SK-N-SH treated with all-trans-retinoic acid at 6 μM for 48 hours (cell line): ENCODE results near the gene ANKRD6.

Source experiments
- ZC3H10 ChIP-seq: fragments of 250-450 bp; sonication (Bioruptor Pico); IDR thresholded peaks from 2 replicates; pipeline ENCODE4 v1.5.1; 2021; ENCODE audit warnings: mild to moderate bottlenecking, moderate library complexity
- ZFP30 ChIP-seq: fragments of 450-650 bp; formaldehyde crosslinking; IDR thresholded peaks from 2 replicates; pipeline ENCODE4 v1.5.0; 2022; ENCODE audit warnings: mild to moderate bottlenecking, moderate library complexity
- ZNF70 ChIP-seq: fragments of 450-650 bp; formaldehyde crosslinking; IDR thresholded peaks from 2 replicates; pipeline ENCODE4 v1.5.0; 2020; ENCODE audit warnings: mild to moderate bottlenecking, moderate library complexity
- TF ChIP-seq, protein P1 (sequence below): fragments of 250-450 bp; sonication (Bioruptor Pico); IDR thresholded peaks from 2 replicates; pipeline ENCODE4 v1.5.1; 2020; ENCODE audit warnings: low read depth, mild to moderate bottlenecking, moderate library complexity
- TF ChIP-seq, protein P2 (sequence below): fragments of 250-450 bp; sonication (Bioruptor Pico); IDR thresholded peaks from 2 replicates; pipeline ENCODE4 v1.8.0; 2021; ENCODE audit warnings: low read depth, mild to moderate bottlenecking, moderate library complexity, borderline replicate concordance

DNA sequence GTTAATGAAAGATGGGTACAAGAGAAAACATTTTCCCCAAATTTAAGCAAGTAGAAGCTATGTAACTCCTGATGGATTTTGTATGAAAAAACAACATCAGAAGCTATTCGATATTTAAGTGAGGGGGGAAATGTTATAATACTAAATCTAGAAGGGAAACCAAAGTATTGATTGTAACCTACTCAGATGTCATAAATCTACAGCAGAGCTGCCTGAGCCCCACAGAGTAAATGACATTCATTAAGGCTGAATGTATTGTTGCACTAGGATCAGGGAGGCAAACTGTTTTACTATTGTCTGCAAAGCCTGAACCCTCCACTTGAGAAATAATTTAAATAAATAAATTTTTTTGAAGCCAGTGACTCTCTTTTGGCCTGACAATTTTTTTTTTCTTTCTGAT lies 19.3 kb downstream of the ANKRD6 start:
- no peak for TF ChIP-seq ZC3H10 (CRISPR knock-in tag)
- TF ChIP-seq, protein P1, sequence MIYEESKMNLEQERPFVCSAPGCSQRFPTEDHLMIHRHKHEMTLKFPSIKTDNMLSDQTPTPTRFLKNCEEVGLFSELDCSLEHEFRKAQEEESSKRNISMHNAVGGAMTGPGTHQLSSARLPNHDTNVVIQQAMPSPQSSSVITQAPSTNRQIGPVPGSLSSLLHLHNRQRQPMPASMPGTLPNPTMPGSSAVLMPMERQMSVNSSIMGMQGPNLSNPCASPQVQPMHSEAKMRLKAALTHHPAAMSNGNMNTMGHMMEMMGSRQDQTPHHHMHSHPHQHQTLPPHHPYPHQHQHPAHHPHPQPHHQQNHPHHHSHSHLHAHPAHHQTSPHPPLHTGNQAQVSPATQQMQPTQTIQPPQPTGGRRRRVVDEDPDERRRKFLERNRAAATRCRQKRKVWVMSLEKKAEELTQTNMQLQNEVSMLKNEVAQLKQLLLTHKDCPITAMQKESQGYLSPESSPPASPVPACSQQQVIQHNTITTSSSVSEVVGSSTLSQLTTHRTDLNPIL (CRISPR knock-in tag), result no peak
- TF ChIP-seq, protein P2, sequence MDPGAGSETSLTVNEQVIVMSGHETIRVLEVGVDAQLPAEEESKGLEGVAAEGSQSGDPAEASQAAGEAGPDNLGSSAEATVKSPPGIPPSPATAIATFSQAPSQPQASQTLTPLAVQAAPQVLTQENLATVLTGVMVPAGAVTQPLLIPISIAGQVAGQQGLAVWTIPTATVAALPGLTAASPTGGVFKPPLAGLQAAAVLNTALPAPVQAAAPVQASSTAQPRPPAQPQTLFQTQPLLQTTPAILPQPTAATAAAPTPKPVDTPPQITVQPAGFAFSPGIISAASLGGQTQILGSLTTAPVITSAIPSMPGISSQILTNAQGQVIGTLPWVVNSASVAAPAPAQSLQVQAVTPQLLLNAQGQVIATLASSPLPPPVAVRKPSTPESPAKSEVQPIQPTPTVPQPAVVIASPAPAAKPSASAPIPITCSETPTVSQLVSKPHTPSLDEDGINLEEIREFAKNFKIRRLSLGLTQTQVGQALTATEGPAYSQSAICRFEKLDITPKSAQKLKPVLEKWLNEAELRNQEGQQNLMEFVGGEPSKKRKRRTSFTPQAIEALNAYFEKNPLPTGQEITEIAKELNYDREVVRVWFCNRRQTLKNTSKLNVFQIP (CRISPR knock-in tag), result no peak
- no peak for TF ChIP-seq ZNF70 (CRISPR knock-in tag)
- TF ChIP-seq ZFP30 (CRISPR knock-in tag), result no peak
